Body of pancreas (tissue), 4 donors: ENCODE results near the gene ECHDC1. TPM values are rescaled to one million over a fixed set of nuclear protein-coding genes. Genes with fewer than 3 reads are reported as not detected.

Experiments
- ATAC-seq: fragments of 150-250 bp; one replicate; pipeline ENCODE4 v1.9.1; 2016
- DNase-seq, 4 donors: peaks; one replicate each; pipeline ENCODE4 v3.0.0-alpha.2; 2019
- H3K27ac ChIP-seq, 4 donors: fragments of 200-600 bp; sonication (generic); 1 replicate in 3 of 4; 2 replicates in 1 of 4; pipeline versions ENCODE4 v1.5.1 to v1.6.1; 2016 to 2019; ENCODE audit warnings: mild to moderate bottlenecking in 1 of 4, mixed read lengths in 1 of 4, moderate library complexity in 1 of 4
- H3K27me3 ChIP-seq, 2 donors: fragments of 200-600 bp; sonication (generic); one replicate each; pipeline ENCODE4 v1.6.0; 2016; ENCODE audit warnings: mild to moderate bottlenecking in 1 of 2
- H3K36me3 ChIP-seq, 2 donors: fragments of 200-600 bp; sonication (generic); replicated peaks in 1 of 2; 2 replicates each; pipeline ENCODE4 v1.5.1; 2016; ENCODE audit warnings: low read depth in 2 of 2; ENCODE audit not compliant: insufficient read depth in 1 of 2
- H3K4me1 ChIP-seq: fragments of 200-600 bp; sonication (generic); one replicate; pipeline ENCODE4 v1.6.0; 2016
- H3K4me3 ChIP-seq, 2 donors: fragments of 200-600 bp; sonication (generic); 1 replicate in 1 of 2; 2 replicates in 1 of 2; pipeline ENCODE4 v1.5.1; 2016 to 2019
- H3K9me3 ChIP-seq, 3 donors: fragments of 200-600 bp; sonication (generic); 1 replicate in 2 of 3; 2 replicates in 1 of 3; pipeline ENCODE4 v1.5.1; 2016
- CTCF ChIP-seq, 7 experiments: fragments of 450-650 bp in 4 of 7; fragments of 200-600 bp in 3 of 7; sonication (generic) in 3 of 7; IDR thresholded peaks; one replicate each; pipeline ENCODE4 v1.5.1; 2016 to 2019; ENCODE audit warnings: antibody characterized with exemption in 7 of 7
- POLR2A ChIP-seq, 3 donors: fragments of 450-650 bp; IDR thresholded peaks; one replicate each; pipeline ENCODE4 v1.6.1; 2016; ENCODE audit warnings: antibody characterized with exemption in 3 of 3, mild to moderate bottlenecking in 2 of 3
- whole genome bisulfite sequencing, 2 donors: methylation state at CpG; one replicate each; pipeline ENCODE4 v1.1.5; 2017; 5-methylcytosine and 5-hydroxymethylcytosine counted together
- intact Hi-C: fragments of 100-400 bp; cut with DNase I; formaldehyde crosslinking; loops from one replicate; pipeline ENCODE4 v1.15.1; 2023
- total RNA-seq, 2 donors: library from RNA; depleted of rRNA; stranded (reverse); fragments of >200 nt; gene quantifications; one replicate each; pipeline ENCODE4 v1.1.0, GENCODE V29; 2016

Gene ECHDC1
- total RNA-seq, 2 donors from 2014 or later, result 27.4 to 35.5 TPM

- DNase-seq, result no peak
- Histone ChIP-seq H3K27me3 (no peaks in the 10 kb centered on the region), H3K9me3 (no peaks in the 10 kb centered on the region), H3K4me1 (peaks cover 14% of the 10 kb centered on the region), H3K36me3 (no peaks in the 10 kb centered on the region), H3K27ac (no peak overlapping the region), H3K4me3 (no peak overlapping the region)
- WGBS, 2 donors, result 85 to 93% methylated on average over 4 of the region's 4 CpGs
- ATAC-seq, result no peak
- intact Hi-C loops, result no loop called here
- TF ChIP-seq POLR2A (IDR thresholded peaks at IDR 0.05), result no peak
- TF ChIP-seq CTCF (IDR thresholded peaks at IDR 0.05), result no peak
Measured at GRCh38 chr6:127297502-127298070, 45.8 kb downstream of the ECHDC1 start.

- no peak overlapping the region for H3K4me3 ChIP-seq
- no peaks in the 10 kb centered on the region for H3K27me3 ChIP-seq
- TF ChIP-seq POLR2A (IDR thresholded peaks at IDR 0.05), result no peak
- no peak for TF ChIP-seq CTCF (IDR thresholded peaks at IDR 0.05)
- no peak overlapping the region for H3K27ac ChIP-seq
- ATAC-seq (no peak), DNase-seq (no peak)
- intact Hi-C loops, result no loop called here
- H3K4me1 ChIP-seq, result no peaks in the 10 kb centered on the region
- no peaks in the 10 kb centered on the region for H3K9me3 ChIP-seq
- 42 to 45% methylated on average over 5 of the region's 5 CpGs for WGBS, 2 donors
- peaks cover 9 to 12% of the 10 kb centered on the region in 2 donors for H3K36me3 ChIP-seq
Measured at GRCh38 chr6:127291495-127291894, 51.9 kb downstream of the ECHDC1 start.

GRCh38 chr6:127290391-127291265, 52.8 kb downstream of the ECHDC1 start:
- Histone ChIP-seq H3K36me3 (peaks cover 9 to 16% of the 10 kb centered on the region in 2 donors), H3K27ac (no peak overlapping the region), H3K4me1 (no peaks in the 10 kb centered on the region), H3K27me3 (no peaks in the 10 kb centered on the region), H3K4me3 (no peak overlapping the region), H3K9me3 (no peaks in the 10 kb centered on the region)
- TF ChIP-seq CTCF (IDR thresholded peaks at IDR 0.05), result no peak
- TF ChIP-seq POLR2A (IDR thresholded peaks at IDR 0.05), result no peak
- intact Hi-C loops, result no loop called here
- no peak for DNase-seq
- 74 to 82% methylated on average over 4 of the region's 4 CpGs for WGBS, 2 donors
- ATAC-seq, result no peak

- H3K4me3 ChIP-seq, result no peak overlapping the region
- DNase-seq (no peak), ATAC-seq (no peak)
- intact Hi-C loops, result no loop called here
- H3K27ac ChIP-seq, result no peak overlapping the region
- H3K4me1 ChIP-seq, result no peaks in the 10 kb centered on the region
- no peaks in the 10 kb centered on the region for H3K27me3 ChIP-seq
- peaks cover 9 to 18% of the 10 kb centered on the region in 2 donors for H3K36me3 ChIP-seq
- no peak for TF ChIP-seq POLR2A (IDR thresholded peaks at IDR 0.05)
- no peak for TF ChIP-seq CTCF (IDR thresholded peaks at IDR 0.05)
- no peaks in the 10 kb centered on the region for H3K9me3 ChIP-seq
- WGBS, 2 donors, result 72 to 74% methylated on average over 5 of the region's 5 CpGs
Measured at GRCh38 chr6:127289934-127290333, 53.5 kb downstream of the ECHDC1 start.
